ENCODE data around the gene ZNF212. TPM values are rescaled to one million over a fixed set of nuclear protein-coding genes. Genes with fewer than 3 reads are reported as not detected.

The ZNF212 gene
- total RNA-seq, 6 experiments from 2014 or later, result 2.6 to 5.9 (median 4.7) TPM

GRCh38 chr7:149237502-149237901 is 1.9 kb upstream of the ZNF212 start:
- DNase-seq (no peak), ATAC-seq (no peak)
- TF ChIP-seq CTCF (IDR thresholded peaks at IDR 0.05), result no peak
- no peak for TF ChIP-seq POLR2A (IDR thresholded peaks at IDR 0.05)
- WGBS (ENCODE audit: insufficient coverage, low coverage, low lambda C conversion rate, missing lambda C conversion rate), result 75% methylated on average over 7 of the region's 7 CpGs
- Histone ChIP-seq H3K36me3 (no peaks in the 10 kb centered on the region), H3K27me3 (no peaks in the 10 kb centered on the region), H3K4me3 (no peak overlapping the region), H3K27ac (no peak overlapping the region), H3K4me1 (peaks cover 0 to 20% (median 0%) of the 10 kb centered on the region in 4 donors), H3K9me3 (no peaks in the 10 kb centered on the region)
- intact Hi-C loops (cut with DNase I), result no loop called here

DNA sequence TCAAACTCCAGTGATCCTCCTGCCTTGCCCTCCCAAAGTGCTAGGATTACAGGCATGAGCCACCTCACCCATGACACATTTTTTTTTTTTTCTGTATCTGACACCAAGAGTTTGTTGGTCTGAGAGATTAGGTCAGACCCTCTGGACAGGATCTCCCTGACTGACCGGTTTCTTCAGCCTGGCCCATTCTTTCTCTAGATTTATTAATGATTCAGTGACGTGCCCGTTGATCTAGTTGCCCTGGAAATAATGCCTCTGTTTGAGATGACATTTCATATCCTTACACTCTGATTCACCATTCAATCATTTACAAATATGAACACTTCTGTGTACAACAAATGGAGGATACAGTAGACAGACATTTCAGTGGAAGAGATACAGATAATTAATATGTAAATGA is 1.4 kb upstream of the ZNF212 start:
- 65% methylated on average over 3 of the region's 3 CpGs for WGBS (ENCODE audit: insufficient coverage, low coverage, low lambda C conversion rate, missing lambda C conversion rate)
- no peak overlapping the region for H3K4me3 ChIP-seq
- ATAC-seq (no peak), DNase-seq (no peak)
- no peak for TF ChIP-seq CTCF (IDR thresholded peaks at IDR 0.05)
- no peak for TF ChIP-seq POLR2A (IDR thresholded peaks at IDR 0.05)
- intact Hi-C loops (cut with DNase I), result no loop called here
- H3K9me3 ChIP-seq, result no peaks in the 10 kb centered on the region
- H3K27me3 ChIP-seq, result no peaks in the 10 kb centered on the region
- no peak overlapping the region for H3K27ac ChIP-seq
- H3K36me3 ChIP-seq, result no peaks in the 10 kb centered on the region
- H3K4me1 ChIP-seq, result peaks cover 0 to 25% (median 0%) of the 10 kb centered on the region in 4 donors

DNA sequence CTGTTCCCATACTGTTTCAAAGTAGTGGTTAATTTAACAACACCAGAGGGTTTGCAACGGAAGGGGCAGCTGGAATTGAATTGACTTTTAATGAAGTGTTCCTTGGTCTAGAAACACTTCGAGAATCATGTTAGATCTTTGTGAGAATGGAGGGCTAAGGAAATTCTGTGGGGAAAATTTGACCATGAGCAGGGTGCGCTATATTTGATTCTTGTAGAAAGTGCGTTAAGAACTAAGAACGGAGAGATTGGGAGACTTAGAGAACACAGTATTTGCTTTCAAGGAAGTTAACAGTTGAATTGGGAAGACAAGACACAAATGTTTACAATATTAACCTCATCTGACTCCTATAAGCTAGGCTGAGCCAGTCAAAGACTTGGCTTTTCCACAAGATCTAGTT is 1.2 kb downstream of the ZNF212 start:
- Histone ChIP-seq H3K36me3 (no peaks in the 10 kb centered on the region), H3K27ac (peak overlapping the region in 1 of 3 donors; percentile 62), H3K27me3 (no peaks in the 10 kb centered on the region), H3K4me1 (peaks cover 0 to 29% (median 0%) of the 10 kb centered on the region in 4 donors), H3K9me3 (no peaks in the 10 kb centered on the region), H3K4me3 (peak overlapping the region; percentile 93 to 98 (median 95))
- 47% methylated on average over 3 of the region's 5 CpGs for WGBS (ENCODE audit: insufficient coverage, low coverage, low lambda C conversion rate, missing lambda C conversion rate)
- TF ChIP-seq POLR2A (IDR thresholded peaks at IDR 0.05) (no peak), CTCF (IDR thresholded peaks at IDR 0.05) (no peak)
- DNase-seq (no peak), ATAC-seq (no peak)
- intact Hi-C loops (cut with DNase I), result no loop called here

GRCh38 chr7:149241696-149242095 is 2.2 kb downstream of the ZNF212 start:
- H3K4me3 ChIP-seq, result peak overlapping the region in 2 of 3 donors; percentile 28 to 42
- no peaks in the 10 kb centered on the region for H3K36me3 ChIP-seq
- ATAC-seq (peak; percentile 35 to 52 (median 44)), DNase-seq (no peak)
- intact Hi-C loops (cut with DNase I), result no loop called here
- peaks cover 0 to 29% (median 0%) of the 10 kb centered on the region in 4 donors for H3K4me1 ChIP-seq
- H3K27ac ChIP-seq, result peak overlapping the region; percentile 5 to 62 (median 33)
- TF ChIP-seq POLR2A (IDR thresholded peaks at IDR 0.05), result no peak
- TF ChIP-seq CTCF (IDR thresholded peaks at IDR 0.05), result no peak
- H3K27me3 ChIP-seq, result no peaks in the 10 kb centered on the region
- 27% methylated on average over 4 of the region's 5 CpGs for WGBS (ENCODE audit: insufficient coverage, low coverage, low lambda C conversion rate, missing lambda C conversion rate)
- no peaks in the 10 kb centered on the region for H3K9me3 ChIP-seq

DNA sequence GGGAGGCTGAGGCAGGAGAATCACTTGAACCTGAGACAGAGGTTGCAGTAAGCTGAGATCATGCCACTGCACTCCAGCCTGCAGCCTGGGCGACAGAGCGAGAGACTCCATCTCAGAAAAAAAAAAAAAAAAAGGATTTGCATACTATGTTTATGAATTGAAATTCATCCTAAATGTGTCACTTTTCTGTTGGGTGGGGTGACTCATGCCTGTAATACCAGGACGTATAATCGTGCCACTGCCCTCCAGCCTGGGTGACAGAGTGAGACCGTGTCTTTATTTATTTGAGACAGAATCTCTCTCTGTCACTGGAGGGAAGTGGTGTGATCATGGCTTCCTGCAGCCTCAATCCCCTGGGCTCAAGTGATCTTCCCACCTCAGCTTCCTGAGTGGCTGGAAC is 5.8 kb downstream of the ZNF212 start:
- H3K27ac ChIP-seq, result no peak overlapping the region
- WGBS (ENCODE audit: insufficient coverage, low coverage, low lambda C conversion rate, missing lambda C conversion rate), result 69% methylated on average over 5 of the region's 5 CpGs
- peaks cover 0 to 2% (median 0%) of the 10 kb centered on the region in 4 donors for H3K36me3 ChIP-seq
- no peaks in the 10 kb centered on the region for H3K27me3 ChIP-seq
- no peak for TF ChIP-seq CTCF (IDR thresholded peaks at IDR 0.05)
- TF ChIP-seq POLR2A (IDR thresholded peaks at IDR 0.05), result no peak
- H3K9me3 ChIP-seq, result no peaks in the 10 kb centered on the region
- H3K4me1 ChIP-seq, result peaks cover 0 to 24% (median 0%) of the 10 kb centered on the region in 4 donors
- H3K4me3 ChIP-seq, result no peak overlapping the region
- intact Hi-C loops (cut with DNase I), result no loop called here
- DNase-seq (no peak), ATAC-seq (no peak)

All from right lobe of liver (tissue), 6 donors.